Esophagus squamous epithelium (tissue), 4 donors: ENCODE data around the gene TICRR.

Source experiments
- CTCF ChIP-seq, 6 experiments: fragments of 450-650 bp in 4 of 6; fragments of 200-600 bp in 2 of 6; sonication (generic) in 2 of 6; IDR thresholded peaks; one replicate each; pipeline ENCODE4 v1.5.1; 2016 to 2019; ENCODE audit warnings: antibody characterized with exemption in 6 of 6, mild to moderate bottlenecking in 4 of 6, moderate library complexity in 4 of 6
- POLR2A ChIP-seq, 4 donors: fragments of 450-650 bp; IDR thresholded peaks; one replicate each; pipeline ENCODE4 v1.6.1; 2017; ENCODE audit warnings: antibody characterized with exemption in 4 of 4, mild to moderate bottlenecking in 4 of 4, moderate library complexity in 3 of 4

DNA sequence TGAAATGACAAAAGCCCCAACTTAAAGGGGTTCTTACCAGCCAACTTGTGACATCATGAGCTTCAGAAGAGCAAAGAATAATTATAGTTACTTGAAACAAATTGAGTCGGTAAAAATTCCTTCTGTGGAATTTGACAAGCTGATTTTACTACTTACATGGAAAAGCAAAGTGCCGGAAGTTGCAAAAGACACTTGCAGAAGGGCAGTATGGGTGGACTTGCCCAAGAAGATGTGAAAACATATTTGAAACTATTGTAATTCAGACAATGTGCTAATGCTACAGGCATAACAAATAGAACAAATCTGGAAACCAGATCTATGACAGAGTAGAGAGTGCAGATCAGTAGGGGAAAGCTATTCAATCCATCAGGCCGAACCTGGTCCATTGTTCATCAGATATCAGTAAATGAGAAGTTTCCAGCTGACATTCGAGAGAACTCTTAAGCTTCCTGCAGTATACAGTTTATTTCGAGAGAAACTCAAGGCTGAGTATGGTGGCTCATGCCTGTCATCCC is 82.5 kb downstream of the TICRR start:
- TF ChIP-seq CTCF (IDR thresholded peaks at IDR 0.05) (no peak), POLR2A (IDR thresholded peaks at IDR 0.05) (no peak)
